NCI-H226 (cell line): ENCODE data around the gene PMM2.
"Not testable (repeated sequence)": the region's sequence is repeated elsewhere in the genome, so short reads cannot be mapped to it uniquely, and the experiment has no call there.

Source experiments
- DNase-seq: peaks from one replicate; pipeline ENCODE4 v3.0.0-alpha.2; 2015

Gene PMM2

DNA sequence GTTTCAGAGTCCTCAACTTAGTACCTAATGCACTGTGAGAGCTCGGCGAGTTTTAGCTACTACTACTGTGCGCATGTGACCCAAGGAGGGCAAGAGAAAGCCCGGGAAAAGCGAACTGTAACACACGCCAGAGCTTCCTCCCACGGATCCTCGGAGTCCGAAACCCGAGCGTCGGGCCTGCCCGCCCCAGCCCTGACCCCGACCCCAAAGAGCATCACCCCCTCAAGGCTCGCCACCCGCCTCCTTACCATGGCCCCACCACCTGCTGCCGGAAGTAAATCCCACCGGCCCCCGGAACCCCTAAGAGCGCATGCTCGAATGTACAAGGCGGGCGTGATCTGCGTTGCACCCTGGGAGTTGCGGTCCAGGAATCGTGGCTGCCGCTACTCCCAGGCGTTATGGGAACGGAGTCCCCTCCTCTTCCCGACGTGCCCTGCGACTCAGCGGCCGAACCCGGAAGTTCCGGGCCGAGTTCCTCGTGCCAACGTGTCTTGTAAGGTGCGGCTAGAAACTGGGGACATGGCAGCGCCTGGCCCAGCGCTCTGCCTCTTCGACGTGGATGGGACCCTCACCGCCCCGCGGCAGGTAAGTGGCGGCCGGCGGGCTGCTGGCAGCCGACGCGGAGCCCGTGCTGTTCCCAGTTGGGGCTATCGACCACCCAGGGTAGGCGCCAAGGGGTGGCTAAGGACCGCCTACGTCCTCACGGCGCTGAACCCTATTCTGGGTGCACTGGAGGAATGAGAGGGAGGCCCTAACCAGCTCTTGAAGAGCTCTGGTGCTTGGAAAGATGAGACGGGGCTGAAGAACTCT, at the start of gene PMM2, which contains the start of gene TMEM186:
TSS of gene PMM2 (plus strand) at position 476 of the 810 bp plus-strand sequence. CDS start at position 520, 44 bp downstream.
TSS of gene TMEM186 (minus strand) at position 276 of the 810 bp plus-strand sequence. CDS start at position 251, 25 bp downstream.
- DNase-seq = peak; percentile 97

DNA sequence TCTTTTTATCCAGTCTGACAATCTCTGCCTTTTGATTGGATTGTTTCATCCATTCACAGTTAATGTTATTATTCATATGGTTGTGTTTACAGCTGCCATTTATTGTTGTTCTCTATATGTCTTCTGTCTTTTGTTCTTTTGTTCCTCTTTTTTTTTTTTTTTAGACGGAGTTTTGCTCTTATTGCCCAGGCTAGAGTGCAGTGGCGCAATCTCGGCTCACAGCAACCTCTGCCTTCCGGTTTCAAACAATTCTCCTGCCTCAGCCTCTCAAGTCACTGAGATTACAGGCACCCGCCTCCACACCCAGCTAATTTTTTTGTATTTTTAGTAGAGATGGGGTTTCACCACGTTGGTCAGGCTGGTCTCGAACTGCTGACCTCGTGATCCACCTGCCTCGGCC, 48.7 kb upstream of the PMM2 start:
- not testable (repeated sequence) for DNase-seq

DNA sequence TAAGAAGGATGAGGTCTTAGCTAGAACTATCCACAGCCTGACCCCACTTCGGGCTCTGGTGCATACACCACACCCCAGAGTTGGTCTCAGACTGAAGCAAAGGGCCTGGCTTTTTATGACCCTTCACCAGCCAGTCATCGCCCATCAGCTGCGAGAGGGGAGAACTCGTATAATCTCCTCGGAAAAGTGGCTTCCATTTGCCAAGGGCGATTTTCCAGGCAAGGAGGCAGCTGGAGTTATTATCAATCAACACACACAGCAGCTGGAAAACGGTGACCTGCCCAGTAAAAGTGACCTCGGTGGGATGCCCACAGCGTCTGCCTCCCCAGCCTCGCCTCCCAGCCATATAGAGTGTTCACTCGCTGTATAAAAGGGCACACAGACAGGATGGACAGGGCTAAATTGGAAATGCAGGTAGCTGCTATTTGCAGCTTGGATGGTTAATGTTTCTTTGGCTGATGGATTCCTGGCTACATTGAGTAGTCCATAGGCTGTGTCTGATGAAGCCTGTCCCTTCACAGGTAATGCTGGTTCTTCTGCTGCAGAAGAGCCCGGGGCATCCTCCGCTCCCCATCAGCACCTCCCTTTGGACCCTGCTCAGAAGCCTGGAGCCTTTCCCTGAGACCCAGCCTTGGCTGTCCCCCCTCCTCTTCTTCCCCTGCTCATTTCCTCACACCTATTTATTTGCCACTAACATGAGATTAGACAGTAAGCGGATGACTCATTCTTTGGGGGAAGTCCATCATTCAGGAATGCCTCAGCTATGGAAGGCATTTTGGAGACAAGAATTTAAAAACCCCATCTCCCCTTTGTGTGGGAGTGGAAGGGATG, 45.9 kb upstream of the PMM2 start:
- peak; percentile 94 for DNase-seq

- DNase-seq = no peak
Observed at GRCh38 chr16:8752706-8753105, 44.9 kb upstream of the PMM2 start.

DNA sequence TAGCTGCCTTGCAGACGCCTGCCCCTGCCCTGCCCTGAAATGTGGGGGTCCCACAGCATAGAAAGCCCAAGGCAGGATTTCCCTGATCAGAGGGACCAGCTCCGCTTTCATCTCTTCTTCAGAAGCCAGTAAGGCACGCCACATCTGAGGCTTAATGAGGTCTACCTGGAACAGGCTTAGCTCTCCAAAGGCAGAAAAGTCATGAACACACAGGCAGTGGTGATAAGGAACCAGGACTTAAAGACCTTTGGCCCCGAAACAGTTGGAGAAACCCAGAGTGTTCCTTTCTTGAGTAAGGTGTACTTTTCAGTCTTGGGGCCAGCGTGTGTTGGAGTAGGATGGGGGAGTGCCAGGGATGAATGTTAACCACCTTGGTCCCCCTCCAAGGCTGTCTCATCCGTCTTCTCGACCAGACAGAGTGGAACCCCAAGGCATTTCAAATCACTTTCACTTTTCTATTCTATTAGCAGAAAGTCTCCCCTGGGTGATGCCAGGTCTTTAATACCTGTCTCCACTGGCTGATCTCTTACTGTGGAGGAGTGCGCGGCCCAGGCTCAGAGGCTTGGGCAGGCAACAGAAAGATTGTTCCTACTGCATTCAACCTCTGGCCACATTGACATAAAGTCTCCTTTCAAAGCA, 44.1 kb upstream of the PMM2 start:
- peak; percentile 77 for DNase-seq

GRCh38 chr16:8756755-8757154, 40.9 kb upstream of the PMM2 start:
- DNase-seq = no peak

DNA sequence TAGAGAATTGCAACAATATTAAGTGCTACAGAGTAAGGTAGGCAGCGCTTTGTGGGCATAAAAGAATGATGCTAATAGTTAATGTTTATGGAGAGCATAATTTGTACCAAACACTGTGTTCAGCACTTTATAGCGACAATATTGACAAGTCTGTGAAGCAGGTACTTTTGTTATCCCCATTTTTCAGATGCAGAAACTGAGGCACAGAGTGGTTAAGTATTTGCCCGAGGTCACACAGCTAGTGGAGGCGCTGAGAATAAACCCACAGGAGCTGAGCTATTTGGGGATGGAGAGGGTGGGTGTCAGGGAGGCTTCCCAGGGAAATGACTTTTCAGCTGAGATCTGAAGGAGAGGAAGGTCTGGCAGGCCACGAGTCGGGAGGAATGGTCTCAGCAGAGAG, 39.6 kb upstream of the PMM2 start:
- DNase-seq = no peak

- DNase-seq = no peak
Observed at GRCh38 chr16:8760021-8760420, 37.6 kb upstream of the PMM2 start.

DNA sequence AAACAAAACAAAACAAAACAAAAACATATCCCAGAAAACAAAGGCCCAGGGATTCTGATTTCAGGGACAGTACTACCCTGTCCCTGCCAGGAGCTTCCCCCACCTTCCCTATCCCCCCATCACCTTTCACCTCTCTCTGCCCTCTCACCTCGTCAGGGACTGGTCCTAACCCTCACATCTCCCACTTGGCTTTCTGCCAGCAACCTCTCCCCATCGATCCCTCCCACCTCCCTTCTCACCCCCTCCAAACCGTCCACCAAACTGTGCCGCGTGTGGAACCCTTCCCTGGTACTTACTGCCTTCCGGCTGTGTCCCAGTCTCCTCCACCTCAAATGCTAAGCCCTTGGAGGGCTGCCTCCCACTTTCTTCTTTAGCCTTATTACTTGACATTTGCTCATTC, 36.6 kb upstream of the PMM2 start:
- DNase-seq = no peak

GRCh38 chr16:8762254-8762653, 35.4 kb upstream of the PMM2 start:
- DNase-seq = no peak

GRCh38 chr16:8763083-8763482, 34.6 kb upstream of the PMM2 start:
- no peak for DNase-seq

GRCh38 chr16:8763899-8764298, 33.7 kb upstream of the PMM2 start:
- DNase-seq = no peak

DNA sequence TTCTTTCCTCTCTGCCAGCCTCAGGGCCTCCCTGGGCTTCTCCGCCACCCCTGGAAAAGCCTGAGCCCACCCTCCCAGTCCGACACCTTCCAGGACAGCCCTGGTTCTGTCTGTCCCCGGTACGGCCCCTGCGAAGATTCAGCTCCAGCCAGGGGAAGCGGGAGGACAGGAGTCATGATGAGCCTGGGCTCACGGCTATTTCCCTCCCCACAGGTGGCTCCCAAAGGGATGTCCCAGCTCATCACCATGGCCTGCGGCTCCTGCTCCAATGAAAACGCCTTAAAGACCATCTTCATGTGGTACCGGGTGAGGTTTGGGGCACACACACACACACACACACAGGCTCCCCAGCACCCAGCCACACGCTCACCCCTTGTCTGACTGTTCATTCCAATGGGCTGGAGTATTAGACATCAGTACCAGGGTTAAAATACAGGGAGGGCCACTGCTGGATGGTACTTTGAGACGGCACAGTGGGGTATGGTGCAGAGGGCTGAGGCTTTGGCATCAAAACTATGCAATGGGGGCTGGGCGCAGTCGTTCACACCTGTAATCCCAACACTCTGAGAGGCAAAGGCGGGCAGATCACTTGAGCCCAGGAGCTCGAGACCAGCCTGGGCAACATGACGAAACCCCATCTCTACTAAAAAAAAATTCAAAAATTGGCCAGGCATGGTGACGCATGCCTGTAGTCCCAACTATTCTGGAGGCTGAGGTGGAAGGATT, 33.0 kb upstream of the PMM2 start:
- no peak for DNase-seq

GRCh38 chr16:8767176-8767575, 30.5 kb upstream of the PMM2 start:
- no peak for DNase-seq

GRCh38 chr16:8768283-8768682, 29.4 kb upstream of the PMM2 start:
- no peak for DNase-seq

DNA sequence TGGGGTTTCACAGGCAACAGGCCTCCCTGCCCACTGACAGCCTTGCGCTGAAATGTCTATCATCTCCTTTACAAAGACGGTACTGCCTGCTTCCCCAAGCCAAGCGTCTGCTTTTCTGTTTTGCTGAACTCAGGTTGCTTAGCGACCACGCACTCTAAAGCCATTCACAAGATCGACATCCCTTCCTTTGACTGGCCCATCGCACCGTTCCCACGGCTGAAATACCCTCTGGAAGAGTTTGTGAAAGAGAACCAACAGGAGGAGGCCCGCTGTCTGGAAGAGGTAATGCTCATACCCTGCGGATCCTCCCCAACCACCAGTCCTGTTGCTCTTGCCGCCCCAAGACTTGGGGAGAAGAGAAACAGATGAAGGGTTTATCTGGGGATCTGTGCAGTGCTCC, 28.9 kb upstream of the PMM2 start:
- no peak for DNase-seq

- DNase-seq = no peak
Observed at GRCh38 chr16:8773537-8773936, 24.1 kb upstream of the PMM2 start.

DNA sequence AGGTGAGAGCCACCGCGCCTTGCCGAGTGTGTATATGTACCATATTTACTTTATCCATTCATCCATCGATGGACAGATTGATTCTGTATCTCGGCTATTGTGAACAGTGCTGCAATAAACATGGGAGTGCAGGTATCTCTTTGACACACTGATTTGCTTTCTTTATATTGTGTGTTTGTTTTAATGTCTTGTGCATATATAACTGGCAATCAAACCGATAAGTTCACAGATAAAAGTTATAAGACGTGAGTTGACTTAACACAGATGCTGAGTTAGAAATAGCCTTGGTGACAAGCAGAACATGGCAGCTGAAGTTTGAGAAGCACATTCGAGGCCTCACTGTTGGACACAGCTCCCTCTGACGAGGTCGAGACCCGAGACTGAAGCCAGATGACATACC, 23.4 kb upstream of the PMM2 start:
- DNase-seq = no peak

DNA sequence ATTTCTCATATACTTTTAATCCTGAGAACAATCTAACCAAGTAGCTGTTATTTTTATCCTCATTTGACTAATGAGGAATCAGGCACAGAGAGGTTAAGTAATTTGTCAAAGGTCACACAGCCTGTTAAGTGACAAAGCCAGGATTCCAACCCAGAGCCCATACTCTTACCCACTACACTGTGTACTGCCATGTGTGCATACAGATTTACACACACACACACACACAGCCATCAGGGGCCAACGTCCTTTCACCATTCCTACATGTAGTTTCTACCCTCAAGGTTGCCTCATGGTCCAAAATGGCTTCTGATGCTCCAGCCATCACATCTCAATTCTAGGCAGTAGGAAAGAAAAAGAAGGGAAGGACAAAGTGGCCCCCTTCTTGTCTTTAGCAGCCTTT, 22.3 kb upstream of the PMM2 start:
- DNase-seq = no peak

GRCh38 chr16:8776129-8776584, 21.5 kb upstream of the PMM2 start:
- no peak for DNase-seq

GRCh38 chr16:8777217-8777616, 20.4 kb upstream of the PMM2 start:
- DNase-seq = no peak

- no peak for DNase-seq
Observed at GRCh38 chr16:8781797-8782196, 15.8 kb upstream of the PMM2 start.

- no peak for DNase-seq
Observed at GRCh38 chr16:8782673-8783072, 15.0 kb upstream of the PMM2 start.
